ENCODE results near the gene PRR16. TPM values are rescaled to one million over a fixed set of nuclear protein-coding genes. Genes with fewer than 3 reads are reported as not detected.

The PRR16 gene
- total RNA-seq, 4 donors from 2014 or later, result 2.7 to 7.0 (median 3.7) TPM

DNA sequence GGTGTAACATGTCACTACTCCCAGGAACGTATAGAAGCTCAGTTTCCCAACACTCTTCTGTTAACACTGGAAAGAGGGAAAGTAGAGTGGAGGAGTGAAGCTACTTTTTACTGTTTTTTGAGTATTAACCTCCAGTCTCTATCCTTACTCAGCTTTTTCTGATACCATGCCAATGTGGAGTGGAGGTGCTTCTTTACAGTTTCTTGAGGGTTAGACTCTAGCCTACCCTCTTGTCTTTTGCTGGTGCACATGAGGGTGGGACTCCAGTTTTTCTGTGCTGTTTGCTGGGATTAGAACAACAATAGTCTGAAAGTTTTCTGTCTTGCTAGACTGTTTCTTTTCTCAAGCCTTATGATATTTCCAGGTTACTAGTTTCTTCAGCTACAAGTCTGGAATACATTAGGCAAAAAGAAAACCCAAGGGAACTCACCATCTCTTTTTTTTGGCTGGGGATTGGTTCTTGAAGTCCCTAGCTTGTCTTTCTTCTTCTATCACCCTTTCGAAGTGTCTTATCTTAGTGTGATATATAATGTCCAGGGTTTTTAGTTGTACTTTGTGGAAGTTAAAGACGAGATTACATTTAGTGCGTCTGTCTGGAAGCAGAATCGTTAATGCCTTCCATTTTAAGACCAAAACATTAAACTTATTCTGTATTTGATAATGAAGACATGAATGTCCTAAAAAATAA lies 35.9 kb downstream of the PRR16 start:
- 63 to 70% methylated on average over 1 to 5 of the region's 5 CpGs for WGBS, 2 donors (ENCODE audit: low coverage in 1 of 2)
- Histone ChIP-seq H3K27ac (no peak overlapping the region), H3K27me3 (no peaks in the 10 kb centered on the region), H3K4me1 (no peaks in the 10 kb centered on the region), H3K4me3 (no peak overlapping the region), H3K9me3 (no peaks in the 10 kb centered on the region), H3K36me3 (no peaks in the 10 kb centered on the region)
- TF ChIP-seq, protein P1, sequence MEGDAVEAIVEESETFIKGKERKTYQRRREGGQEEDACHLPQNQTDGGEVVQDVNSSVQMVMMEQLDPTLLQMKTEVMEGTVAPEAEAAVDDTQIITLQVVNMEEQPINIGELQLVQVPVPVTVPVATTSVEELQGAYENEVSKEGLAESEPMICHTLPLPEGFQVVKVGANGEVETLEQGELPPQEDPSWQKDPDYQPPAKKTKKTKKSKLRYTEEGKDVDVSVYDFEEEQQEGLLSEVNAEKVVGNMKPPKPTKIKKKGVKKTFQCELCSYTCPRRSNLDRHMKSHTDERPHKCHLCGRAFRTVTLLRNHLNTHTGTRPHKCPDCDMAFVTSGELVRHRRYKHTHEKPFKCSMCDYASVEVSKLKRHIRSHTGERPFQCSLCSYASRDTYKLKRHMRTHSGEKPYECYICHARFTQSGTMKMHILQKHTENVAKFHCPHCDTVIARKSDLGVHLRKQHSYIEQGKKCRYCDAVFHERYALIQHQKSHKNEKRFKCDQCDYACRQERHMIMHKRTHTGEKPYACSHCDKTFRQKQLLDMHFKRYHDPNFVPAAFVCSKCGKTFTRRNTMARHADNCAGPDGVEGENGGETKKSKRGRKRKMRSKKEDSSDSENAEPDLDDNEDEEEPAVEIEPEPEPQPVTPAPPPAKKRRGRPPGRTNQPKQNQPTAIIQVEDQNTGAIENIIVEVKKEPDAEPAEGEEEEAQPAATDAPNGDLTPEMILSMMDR (IDR thresholded peaks at IDR 0.05), result no peak
- TF ChIP-seq EP300 (IDR thresholded peaks at IDR 0.05) (no peak), POLR2AphosphoS5 (IDR thresholded peaks at IDR 0.05) (no peak), POLR2A (IDR thresholded peaks at IDR 0.05) (no peak)
- no peak for ATAC-seq

- no peak for ATAC-seq
- Histone ChIP-seq H3K9me3 (no peaks in the 10 kb centered on the region), H3K27ac (no peak overlapping the region), H3K4me3 (no peak overlapping the region), H3K4me1 (no peaks in the 10 kb centered on the region), H3K36me3 (no peaks in the 10 kb centered on the region), H3K27me3 (no peaks in the 10 kb centered on the region)
- whole genome bisulfite sequencing, 2 donors (ENCODE audit: low coverage in 1 of 2), result 60 to 81% methylated on average over 3 to 4 of the region's 4 CpGs
- TF ChIP-seq POLR2A (IDR thresholded peaks at IDR 0.05) (no peak), EP300 (IDR thresholded peaks at IDR 0.05) (no peak), POLR2AphosphoS5 (IDR thresholded peaks at IDR 0.05) (no peak)
- TF ChIP-seq, protein P1 (IDR thresholded peaks at IDR 0.05), result no peak
These were observed 38.4 kb downstream of the PRR16 start for GRCh38 chr5:120502531-120502930.

- H3K27me3 ChIP-seq, result no peaks in the 10 kb centered on the region
- no peak overlapping the region for H3K4me3 ChIP-seq
- 71% methylated on average over 1 of the region's 1 CpG; no CpG with 5 or more reads in 1 of the 2 donors for WGBS, 2 donors (ENCODE audit: low coverage in 1 of 2)
- no peaks in the 10 kb centered on the region for H3K4me1 ChIP-seq
- H3K27ac ChIP-seq, result no peak overlapping the region
- no peaks in the 10 kb centered on the region for H3K36me3 ChIP-seq
- TF ChIP-seq EP300 (IDR thresholded peaks at IDR 0.05) (no peak), POLR2AphosphoS5 (IDR thresholded peaks at IDR 0.05) (no peak), POLR2A (IDR thresholded peaks at IDR 0.05) (no peak)
- TF ChIP-seq, protein P1 (IDR thresholded peaks at IDR 0.05), result no peak
- no peak for ATAC-seq
- no peaks in the 10 kb centered on the region for H3K9me3 ChIP-seq
These were observed 39.2 kb downstream of the PRR16 start for GRCh38 chr5:120503341-120503740.

GRCh38 chr5:120504057-120504456 lies 40.0 kb downstream of the PRR16 start:
- H3K9me3 ChIP-seq, result no peaks in the 10 kb centered on the region
- WGBS, 2 donors (ENCODE audit: low coverage in 1 of 2), result 70 to 73% methylated on average over 2 of the region's 2 CpGs
- ATAC-seq, result no peak
- TF ChIP-seq POLR2AphosphoS5 (IDR thresholded peaks at IDR 0.05) (no peak), POLR2A (IDR thresholded peaks at IDR 0.05) (no peak), EP300 (IDR thresholded peaks at IDR 0.05) (no peak)
- TF ChIP-seq, protein P1 (IDR thresholded peaks at IDR 0.05), result no peak
- H3K27ac ChIP-seq, result no peak overlapping the region
- no peaks in the 10 kb centered on the region for H3K27me3 ChIP-seq
- H3K36me3 ChIP-seq, result no peaks in the 10 kb centered on the region
- no peak overlapping the region for H3K4me3 ChIP-seq
- H3K4me1 ChIP-seq, result no peaks in the 10 kb centered on the region

DNA sequence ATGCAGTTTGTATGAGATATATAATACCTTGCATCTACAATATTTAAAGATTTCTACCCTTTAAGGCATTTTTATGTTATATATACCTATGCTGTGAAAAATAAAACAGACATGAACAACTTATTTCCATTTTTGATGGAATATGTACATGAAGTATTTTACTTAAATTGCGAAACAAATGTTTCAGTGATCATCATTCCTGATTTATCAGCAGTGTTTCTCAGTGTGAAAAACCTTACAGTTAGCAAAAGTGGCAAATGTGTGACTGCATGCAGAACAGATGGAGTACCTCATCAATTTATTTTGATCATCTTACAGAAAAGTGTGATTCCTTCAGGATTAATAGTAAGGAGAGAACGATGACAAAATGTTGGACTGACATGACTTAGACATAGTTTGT lies 43.1 kb downstream of the PRR16 start:
- Histone ChIP-seq H3K9me3 (no peaks in the 10 kb centered on the region), H3K27me3 (no peaks in the 10 kb centered on the region), H3K27ac (no peak overlapping the region), H3K4me3 (no peak overlapping the region), H3K36me3 (no peaks in the 10 kb centered on the region), H3K4me1 (no peaks in the 10 kb centered on the region)
- TF ChIP-seq POLR2AphosphoS5 (IDR thresholded peaks at IDR 0.05) (no peak), POLR2A (IDR thresholded peaks at IDR 0.05) (no peak), EP300 (IDR thresholded peaks at IDR 0.05) (no peak)
- TF ChIP-seq, protein P1 (IDR thresholded peaks at IDR 0.05), result no peak
- ATAC-seq, result no peak
- WGBS, 2 donors (ENCODE audit: low coverage in 1 of 2), result 65 to 69% methylated on average over 2 of the region's 2 CpGs
